GM19193 (cell line): ENCODE results near the gene CPEB3.

ENCODE experiments used
- POLR2A ChIP-seq: IDR thresholded peaks from 4 replicates; pipeline ENCODE4 v1.6.1; 2011; ENCODE audit not compliant: insufficient read depth, insufficient read length; ENCODE audit errors: extremely low read depth

Gene CPEB3

GRCh38 chr10:92290076-92290836 is 622 bp downstream of the CPEB3 start:
- no peak for TF ChIP-seq POLR2A

- TF ChIP-seq POLR2A = no peak
These were observed 6.7 kb downstream of the CPEB3 start for GRCh38 chr10:92284112-92284704.

GRCh38 chr10:92278996-92279696 is 11.7 kb downstream of the CPEB3 start:
- TF ChIP-seq POLR2A = no peak

DNA sequence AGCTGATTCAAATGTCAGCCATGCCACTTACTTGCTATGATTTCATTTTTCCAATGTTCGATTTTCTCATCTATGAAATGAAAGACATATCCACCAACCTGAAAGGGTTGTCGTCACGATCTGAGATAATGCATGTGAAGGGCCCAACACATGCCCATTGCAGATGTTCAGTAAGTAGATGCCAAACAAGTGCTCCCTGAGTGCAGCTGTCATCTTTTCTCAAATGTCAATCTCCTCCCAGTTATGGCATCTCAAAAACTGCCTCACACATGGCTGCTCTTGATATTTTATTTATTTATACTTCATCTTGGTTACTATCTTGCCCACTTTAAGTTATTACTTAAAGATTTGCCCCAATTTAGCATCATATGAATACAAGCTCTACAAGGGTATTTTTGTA is 16.8 kb downstream of the CPEB3 start:
- TF ChIP-seq POLR2A = no peak

DNA sequence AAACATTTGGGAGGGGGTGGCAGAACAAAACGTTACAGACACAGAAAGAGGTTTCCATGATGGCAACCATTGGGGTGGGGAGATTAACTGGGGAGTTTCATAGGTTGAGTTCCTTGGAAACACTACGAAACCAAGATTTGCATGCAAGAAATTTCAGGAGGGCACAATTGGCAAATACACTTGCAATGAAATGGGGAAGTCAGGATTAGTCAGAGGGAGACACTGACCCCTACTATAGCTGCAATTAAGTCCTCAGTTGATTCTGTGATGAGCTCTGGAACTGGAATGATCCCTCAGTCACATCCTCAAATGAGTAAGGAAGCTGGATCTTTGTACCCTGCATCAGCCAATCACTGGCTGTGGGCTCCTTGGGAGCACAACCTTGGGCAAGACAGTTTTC is 22.1 kb downstream of the CPEB3 start:
- TF ChIP-seq POLR2A = no peak

DNA sequence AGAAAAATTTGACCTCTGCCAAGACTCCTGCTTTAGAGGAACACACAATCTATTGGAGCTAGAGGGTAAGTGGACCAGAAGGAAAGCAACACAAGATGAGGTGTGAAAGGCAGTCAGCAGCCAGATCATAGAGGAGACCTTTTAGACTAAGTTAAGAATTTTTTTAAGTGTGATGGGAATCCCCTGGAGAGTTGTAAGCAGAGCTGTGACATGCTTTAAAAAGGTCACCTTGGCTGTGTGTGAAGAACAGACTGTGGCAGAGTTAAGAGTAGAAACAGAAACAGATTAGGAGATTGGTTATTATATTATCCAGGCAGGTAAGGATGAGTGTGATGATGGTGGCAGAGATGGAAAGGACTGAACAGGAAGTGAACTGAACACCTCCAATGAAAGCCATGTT is 23.5 kb downstream of the CPEB3 start:
- TF ChIP-seq POLR2A = no peak

DNA sequence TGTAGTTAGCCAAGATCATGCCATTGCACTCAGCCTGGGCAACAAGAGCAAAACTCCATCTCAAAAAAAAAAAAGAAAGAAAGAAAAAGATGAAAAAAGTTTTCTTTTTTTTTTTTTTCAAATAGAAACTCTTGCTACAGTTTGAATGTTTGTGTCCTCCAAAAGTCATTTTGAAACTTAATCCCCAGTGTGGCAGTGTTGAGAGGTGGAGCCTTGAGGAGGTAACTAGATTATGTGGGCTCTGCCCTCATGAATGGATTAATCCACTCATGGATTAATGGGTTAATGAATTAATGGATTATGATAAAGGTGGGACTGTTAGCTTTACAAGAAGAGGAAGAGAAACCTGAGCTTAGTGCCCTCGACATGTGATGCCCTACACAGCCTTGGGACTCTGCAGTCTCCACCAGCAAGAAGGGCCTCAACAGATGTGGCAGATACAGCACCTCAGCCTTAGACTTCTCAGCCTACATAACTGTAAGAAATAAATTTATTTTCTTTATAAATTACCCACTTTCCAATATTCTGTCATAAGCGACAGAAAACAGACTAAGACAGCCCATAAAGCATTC is 25.1 kb downstream of the CPEB3 start:
- no peak for TF ChIP-seq POLR2A

DNA sequence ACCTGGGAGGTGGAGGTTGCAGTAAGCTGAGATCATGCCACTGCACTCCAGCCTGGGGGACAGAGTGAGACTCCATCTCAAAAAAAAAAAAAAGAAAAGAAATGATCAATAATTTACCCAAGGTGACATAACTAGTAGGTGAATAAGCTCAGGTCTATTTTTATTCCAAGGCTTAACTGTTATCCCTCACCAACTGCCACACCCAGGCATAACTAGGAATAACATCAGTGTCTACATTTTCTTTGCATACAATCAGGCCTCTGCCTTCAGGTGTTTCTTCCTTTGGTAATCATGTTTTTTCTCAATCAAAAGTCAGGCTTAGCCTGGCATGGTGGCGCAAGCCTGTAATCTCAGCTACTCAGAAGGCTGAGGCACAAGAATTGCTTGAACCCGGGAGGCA is 26.6 kb downstream of the CPEB3 start:
- TF ChIP-seq POLR2A = no peak

GRCh38 chr10:92263396-92263795 is 27.5 kb downstream of the CPEB3 start:
- no peak for TF ChIP-seq POLR2A

- no peak for TF ChIP-seq POLR2A
These were observed 42.3 kb downstream of the CPEB3 start for GRCh38 chr10:92248566-92248965.

- no peak for TF ChIP-seq POLR2A
These were observed 46.1 kb downstream of the CPEB3 start for GRCh38 chr10:92244796-92245195.

DNA sequence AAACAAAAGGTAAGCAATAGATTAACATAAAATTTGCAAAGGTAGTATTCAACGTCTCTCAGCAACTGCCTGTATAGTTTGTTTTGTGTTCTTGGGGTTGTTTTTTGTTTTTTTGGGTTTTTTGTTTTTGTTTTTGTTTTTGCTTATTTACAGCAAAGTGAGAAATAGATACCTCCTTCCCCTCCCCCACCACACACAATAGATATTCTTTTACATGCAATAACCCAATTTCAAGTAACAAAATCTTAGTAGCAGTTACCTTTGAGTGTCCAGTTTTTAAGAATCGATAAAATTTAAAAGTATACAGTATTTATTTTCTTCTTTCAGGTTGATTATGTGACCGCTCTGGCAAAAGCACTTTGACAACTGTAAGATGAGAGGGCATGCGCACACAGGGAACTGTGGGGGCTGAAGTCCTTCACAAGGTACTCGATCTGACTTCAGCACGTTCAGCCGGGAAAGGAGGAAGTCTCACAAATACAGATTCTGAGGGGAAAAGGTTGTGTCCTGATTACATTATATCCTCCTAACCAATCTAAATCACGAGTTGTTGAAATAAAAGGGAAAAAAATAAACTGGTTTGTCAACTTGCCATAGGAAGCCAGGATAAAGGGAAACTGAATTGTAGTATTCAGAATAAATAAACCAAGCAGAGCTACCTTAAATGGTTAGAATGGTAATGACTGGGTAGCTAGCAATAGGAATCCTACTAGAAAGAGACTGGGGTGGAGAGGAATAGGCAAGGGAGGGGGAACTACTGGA is 47.8 kb downstream of the CPEB3 start:
- no peak for TF ChIP-seq POLR2A

DNA sequence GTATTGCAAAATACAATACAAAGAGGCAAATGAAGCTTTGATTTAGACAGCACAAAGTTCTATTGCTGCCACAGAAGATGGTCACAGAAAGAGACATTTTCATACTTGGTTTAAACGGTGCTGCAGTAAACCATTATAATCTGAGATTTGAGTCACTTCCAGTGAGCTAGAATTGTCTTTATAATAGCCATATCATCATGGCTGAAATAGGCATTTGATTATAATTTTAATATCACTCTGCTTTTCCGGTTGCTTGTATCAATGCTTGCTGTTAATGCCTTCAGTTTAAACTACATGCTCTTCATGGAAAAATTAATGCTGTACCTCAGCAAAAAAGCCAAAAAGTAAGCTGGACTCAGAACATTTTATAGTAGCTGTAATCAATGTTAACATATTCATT is 48.5 kb downstream of the CPEB3 start:
- TF ChIP-seq POLR2A = no peak

- TF ChIP-seq POLR2A = no peak
These were observed 49.4 kb downstream of the CPEB3 start for GRCh38 chr10:92241501-92241900.

DNA sequence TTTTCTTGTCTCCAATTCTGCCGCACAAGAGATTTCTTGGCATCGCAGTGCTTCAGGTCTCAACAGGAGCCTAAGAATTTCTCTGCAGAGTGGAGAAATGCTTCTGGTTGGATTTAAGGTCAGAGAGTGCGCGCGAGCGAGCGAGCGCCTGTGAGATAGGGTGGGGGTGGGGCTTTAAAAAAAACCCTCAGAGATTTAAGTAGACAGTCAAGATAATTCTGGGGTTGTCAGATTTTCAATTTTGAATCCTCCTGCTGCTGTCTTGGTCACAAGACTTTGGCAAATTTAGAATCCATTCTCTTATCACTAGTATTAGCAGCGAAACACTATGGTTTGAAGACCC is 49.7 kb downstream of the CPEB3 start:
- TF ChIP-seq POLR2A = no peak

- TF ChIP-seq POLR2A = peak; percentile 36
These were observed 50.4 kb downstream of the CPEB3 start for GRCh38 chr10:92240289-92241157.
